ENCODE results near the gene NWD2.

GRCh38 chr4:37437163-37437562, 192.6 kb downstream of the NWD2 start:
- TF ChIP-seq CTCF (conservative IDR thresholded peaks at IDR 0.05 in 1 of 2, IDR thresholded peaks at IDR 0.05 in 1 of 2; ENCODE audit: low read depth in 1 of 2, low read length in 2 of 2) (no peak), EZH2 (IDR thresholded peaks at IDR 0.05; ENCODE audit: low read length, missing control alignments) (no peak)

Measured in fibroblast of lung (primary cell).